ENCODE measurements around the gene ZNF430.

- TF ChIP-seq EZH2 (IDR thresholded peaks at IDR 0.05; ENCODE audit: borderline replicate concordance, insufficient read depth, low read depth, low read length, poor library complexity, severe bottlenecking) (no peak), CTCF (IDR thresholded peaks at IDR 0.05) (no peak)
Measured at GRCh38 chr19:21092109-21092508, 71.7 kb downstream of the ZNF430 start.

All from B cell (primary cell).